Activated T-helper 2 cell treated with anti-CD3 and anti-CD28 coated beads, Interferon-gamma antibody, Interleukin-2, Interleukin-4, amounts not matched to agents 10 μg/mL and 5 μg/mL and 100 μg/mL, durations not matched to agents 14 hours and 24 hours and 36 hours (primary cell): ENCODE data around the gene TDRD5. TPM values are rescaled to one million over a fixed set of nuclear protein-coding genes. Genes with fewer than 3 reads are reported as not detected.

Source experiments
- DNase-seq: peaks from one replicate; pipeline ENCODE4 v3.0.0; 2021; ENCODE audit warnings: low spot score
- H3K27ac Mint-ChIP-seq: one replicate; pipeline ENCODE4 v1.8.0; 2021; ENCODE audit warnings: mixed read lengths
- H3K27me3 Mint-ChIP-seq: one replicate; pipeline ENCODE4 v1.8.0; 2021; ENCODE audit warnings: low read depth, mixed read lengths
- H3K36me3 Mint-ChIP-seq: one replicate; pipeline ENCODE4 v1.8.0; 2021; ENCODE audit warnings: low read depth, mixed read lengths
- H3K4me1 Mint-ChIP-seq: one replicate; pipeline ENCODE4 v1.8.0; 2021; ENCODE audit warnings: low read depth, mixed read lengths
- H3K4me3 Mint-ChIP-seq: one replicate; pipeline ENCODE4 v1.8.0; 2021; ENCODE audit warnings: low read depth, mild to moderate bottlenecking, moderate library complexity, mixed read lengths
- H3K9me3 Mint-ChIP-seq: one replicate; pipeline ENCODE4 v1.8.0; 2021; ENCODE audit warnings: mixed read lengths
- intact Hi-C: fragments of 100-400 bp; cut with micrococcal nuclease; formaldehyde crosslinking; loops from one replicate; pipeline ENCODE4 v1.15.1; 2023
- total RNA-seq: library from RNA; stranded (reverse); gene quantifications from 2 replicates; pipeline ENCODE4 v1.2.3, GENCODE V29; 2022

Gene TDRD5
- total RNA-seq, 1 donor from 2014 or later: not detected

DNA sequence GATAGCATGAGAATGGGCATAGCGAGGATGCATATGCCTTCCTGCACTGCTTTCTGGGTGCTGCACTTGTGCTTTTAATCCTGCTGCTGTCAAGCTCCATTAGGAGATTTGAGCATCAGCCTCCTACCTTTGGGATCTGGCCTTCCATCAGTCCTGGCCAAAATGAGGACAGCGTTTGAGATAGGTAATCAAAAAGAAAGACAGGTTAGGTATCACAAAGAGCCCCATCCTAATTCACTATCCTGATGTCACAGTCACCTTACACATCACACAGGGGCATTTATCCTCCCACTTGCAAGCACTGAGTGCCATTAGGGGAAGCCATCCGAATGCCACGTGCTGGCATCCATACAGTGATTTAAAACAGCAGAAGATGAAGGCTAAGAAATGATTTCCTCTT lies 138.2 kb downstream of the TDRD5 start:
- intact Hi-C loops: no loop called here
- Mint-ChIP-seq H3K4me3 (no peak overlapping the region), H3K36me3 (no peaks in the 10 kb centered on the region), H3K4me1 (peaks cover 1% of the 10 kb centered on the region), H3K27me3 (peaks cover 7% of the 10 kb centered on the region), H3K27ac (no peak overlapping the region), H3K9me3 (no peaks in the 10 kb centered on the region)
- no peak for DNase-seq

DNA sequence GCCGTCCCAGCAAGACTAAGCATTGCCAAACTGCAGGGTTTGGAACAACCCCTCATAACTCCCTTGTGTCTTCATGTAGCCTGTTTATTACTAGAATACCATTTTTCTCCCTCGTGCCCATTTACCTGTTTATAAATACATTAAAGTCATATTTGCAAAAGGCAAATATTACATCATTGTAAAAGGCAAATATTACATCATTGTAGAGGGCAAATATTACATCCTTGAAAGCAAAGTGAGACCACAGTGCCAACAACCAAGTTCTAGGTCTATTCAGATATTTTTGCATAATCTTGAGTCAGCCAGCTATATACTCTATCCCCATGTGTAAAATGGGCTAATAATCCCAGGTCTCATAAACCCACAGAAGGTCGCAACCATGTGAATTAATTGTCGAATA lies 140.0 kb downstream of the TDRD5 start:
- no peak overlapping the region for H3K4me3 Mint-ChIP-seq
- H3K4me1 Mint-ChIP-seq: peaks cover 1% of the 10 kb centered on the region
- no peak for DNase-seq
- peaks cover 7% of the 10 kb centered on the region for H3K27me3 Mint-ChIP-seq
- H3K36me3 Mint-ChIP-seq: no peaks in the 10 kb centered on the region
- intact Hi-C loops: no loop called here
- no peak overlapping the region for H3K27ac Mint-ChIP-seq
- no peaks in the 10 kb centered on the region for H3K9me3 Mint-ChIP-seq

Other genes with a start within 250 kb of the TDRD5 start
- gene AXDND1, start 225.9 kb upstream of the TDRD5 start, total RNA-seq: 0.62 TPM in 1 of 2 replicates, not detected in the other
- gene NPHS2, start 15.9 kb upstream of the TDRD5 start, total RNA-seq: not detected in 2 replicates
- gene FAM163A, start 151.5 kb downstream of the TDRD5 start, total RNA-seq: not detected in 2 replicates